ENCODE measurements around the gene SUPV3L1.

DNA sequence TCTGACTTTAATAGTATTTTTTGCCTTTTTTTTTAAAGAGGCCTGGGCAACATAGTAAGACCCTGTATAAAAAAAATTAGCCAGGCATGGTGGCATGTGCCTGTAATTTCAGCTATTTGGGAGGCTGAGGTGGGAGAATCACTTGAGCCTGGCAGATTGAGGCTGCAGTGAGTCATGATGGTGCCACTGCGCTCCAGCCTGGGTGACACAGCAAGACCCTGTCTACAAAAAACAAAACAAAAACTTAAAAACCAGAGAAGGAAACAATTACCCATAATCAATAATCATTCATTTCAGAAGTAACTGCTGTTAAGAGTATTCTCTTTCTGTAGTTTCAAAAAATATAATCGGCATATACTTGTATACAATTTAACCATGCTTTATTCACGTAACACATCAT, 28.1 kb upstream of the SUPV3L1 start:
- TF ChIP-seq, protein P1, sequence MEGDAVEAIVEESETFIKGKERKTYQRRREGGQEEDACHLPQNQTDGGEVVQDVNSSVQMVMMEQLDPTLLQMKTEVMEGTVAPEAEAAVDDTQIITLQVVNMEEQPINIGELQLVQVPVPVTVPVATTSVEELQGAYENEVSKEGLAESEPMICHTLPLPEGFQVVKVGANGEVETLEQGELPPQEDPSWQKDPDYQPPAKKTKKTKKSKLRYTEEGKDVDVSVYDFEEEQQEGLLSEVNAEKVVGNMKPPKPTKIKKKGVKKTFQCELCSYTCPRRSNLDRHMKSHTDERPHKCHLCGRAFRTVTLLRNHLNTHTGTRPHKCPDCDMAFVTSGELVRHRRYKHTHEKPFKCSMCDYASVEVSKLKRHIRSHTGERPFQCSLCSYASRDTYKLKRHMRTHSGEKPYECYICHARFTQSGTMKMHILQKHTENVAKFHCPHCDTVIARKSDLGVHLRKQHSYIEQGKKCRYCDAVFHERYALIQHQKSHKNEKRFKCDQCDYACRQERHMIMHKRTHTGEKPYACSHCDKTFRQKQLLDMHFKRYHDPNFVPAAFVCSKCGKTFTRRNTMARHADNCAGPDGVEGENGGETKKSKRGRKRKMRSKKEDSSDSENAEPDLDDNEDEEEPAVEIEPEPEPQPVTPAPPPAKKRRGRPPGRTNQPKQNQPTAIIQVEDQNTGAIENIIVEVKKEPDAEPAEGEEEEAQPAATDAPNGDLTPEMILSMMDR (IDR thresholded peaks at IDR 0.05): no peak
- TF ChIP-seq POLR2A (IDR thresholded peaks at IDR 0.05): no peak

Measured in uterus (tissue), 2 donors.